ENCODE results near the gene ASB6.
"Not testable (repeated sequence)": the region's sequence is repeated elsewhere in the genome, so short reads cannot be mapped to it uniquely, and the experiment has no call there.

The ASB6 gene

GRCh38 chr9:129643706-129644105, 1.8 kb upstream of the ASB6 start:
- no peak for DNase-seq (ENCODE audit: low spot score)

- peak; percentile 47 for DNase-seq (ENCODE audit: low spot score)
Observed at GRCh38 chr9:129640871-129641749, 841 bp downstream of the ASB6 start.

- no peak for DNase-seq (ENCODE audit: low spot score)
Observed at GRCh38 chr9:129640086-129640870, 1.7 kb downstream of the ASB6 start.

GRCh38 chr9:129639756-129640085, 2.2 kb downstream of the ASB6 start:
- no peak for DNase-seq (ENCODE audit: low spot score)

GRCh38 chr9:129639034-129639630, 2.8 kb downstream of the ASB6 start:
- no peak for DNase-seq (ENCODE audit: low spot score)

- DNase-seq (ENCODE audit: low spot score), result no peak
Observed at GRCh38 chr9:129637673-129638439, 4.1 kb downstream of the ASB6 start.

- no peak for DNase-seq (ENCODE audit: low spot score)
Observed at GRCh38 chr9:129637102-129637501, 4.8 kb downstream of the ASB6 start.

GRCh38 chr9:129636343-129636742, 5.6 kb downstream of the ASB6 start:
- DNase-seq (ENCODE audit: low spot score), result not testable (repeated sequence)

- DNase-seq (ENCODE audit: low spot score), result no peak
Observed at GRCh38 chr9:129635099-129636065, 6.6 kb downstream of the ASB6 start.

- DNase-seq (ENCODE audit: low spot score), result no peak
Observed at GRCh38 chr9:129633848-129634247, 8.1 kb downstream of the ASB6 start.

GRCh38 chr9:129633207-129633606, 8.7 kb downstream of the ASB6 start:
- no peak for DNase-seq (ENCODE audit: low spot score)

GRCh38 chr9:129632460-129632859, 9.5 kb downstream of the ASB6 start:
- no peak for DNase-seq (ENCODE audit: low spot score)

- DNase-seq (ENCODE audit: low spot score), result no peak
Observed at GRCh38 chr9:129631674-129632129, 10.2 kb downstream of the ASB6 start.

- DNase-seq (ENCODE audit: low spot score), result no peak
Observed at GRCh38 chr9:129630967-129631673, 10.8 kb downstream of the ASB6 start.

- no peak for DNase-seq (ENCODE audit: low spot score)
Observed at GRCh38 chr9:129629251-129629820, 12.6 kb downstream of the ASB6 start.

GRCh38 chr9:129628709-129629108, 13.2 kb downstream of the ASB6 start:
- DNase-seq (ENCODE audit: low spot score), result no peak

GRCh38 chr9:129627556-129628440, 14.2 kb downstream of the ASB6 start:
- DNase-seq (ENCODE audit: low spot score), result no peak

GRCh38 chr9:129626625-129627284, 15.2 kb downstream of the ASB6 start:
- peak; percentile 29 for DNase-seq (ENCODE audit: low spot score)
